ENCODE results near the gene RPL21.

RPL21 gene

DNA sequence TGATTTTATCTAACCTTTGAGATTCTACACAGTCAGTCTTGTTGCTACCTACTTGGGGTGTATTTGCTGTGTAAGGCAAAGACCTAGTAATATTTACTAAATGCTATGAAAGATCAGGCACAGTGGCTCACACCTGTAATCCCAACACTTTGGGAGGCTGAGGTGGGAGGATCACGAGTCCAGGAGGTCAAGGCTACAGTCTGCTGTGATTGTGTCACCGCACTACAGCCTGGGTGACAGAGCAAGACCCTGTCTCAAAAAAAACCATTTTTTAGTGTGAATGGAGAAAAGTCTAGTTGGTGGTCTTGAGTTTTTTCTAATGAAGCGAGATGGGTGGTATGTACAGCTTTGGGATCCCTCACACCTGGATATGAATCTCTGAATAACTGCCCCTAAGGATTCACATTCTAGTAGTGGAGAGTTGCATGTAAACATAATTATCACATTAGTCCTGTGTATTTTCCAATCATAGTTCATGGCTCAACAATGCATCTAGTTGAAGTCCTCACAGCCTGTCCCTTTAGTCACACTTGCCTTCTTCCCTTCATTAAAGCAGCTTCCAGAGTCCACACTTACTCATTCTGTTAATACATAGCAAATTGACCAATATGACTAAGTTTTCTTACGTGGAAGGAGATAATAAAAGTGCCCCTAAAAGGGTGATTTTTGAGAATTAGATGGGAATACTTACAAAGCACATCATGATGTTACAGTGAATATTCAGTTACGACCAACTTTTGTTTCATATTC lies 7.5 kb downstream of the RPL21 start:
- DNase-seq (ENCODE audit: low read depth in 2 of 2): no peak

DNA sequence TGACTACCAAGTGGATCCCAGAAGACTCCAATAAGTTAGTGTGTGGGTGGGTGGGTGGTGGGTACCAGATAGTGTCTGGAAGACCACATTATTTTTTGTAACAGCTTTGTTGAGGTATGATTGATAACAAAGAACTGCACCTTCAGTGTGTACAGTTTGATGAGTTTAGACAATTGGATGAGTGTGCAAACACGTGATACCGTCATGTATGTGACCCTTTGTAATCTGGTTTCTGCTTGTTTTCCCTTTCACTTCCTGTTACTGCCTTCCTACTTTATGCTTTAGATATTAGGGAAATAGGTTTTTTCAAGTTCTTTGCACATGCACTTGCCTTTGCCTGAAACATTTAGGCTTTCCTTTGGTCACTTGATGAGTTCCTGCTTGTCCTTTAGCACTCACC lies 8.5 kb downstream of the RPL21 start:
- DNase-seq (ENCODE audit: low read depth in 2 of 2): no peak

- DNase-seq (ENCODE audit: low read depth in 2 of 2): no peak
Observed at GRCh38 chr13:27261396-27261795, 10.0 kb downstream of the RPL21 start.

- DNase-seq (ENCODE audit: low read depth in 2 of 2): no peak
Observed at GRCh38 chr13:27263438-27263837, 12.1 kb downstream of the RPL21 start.

- no peak for DNase-seq (ENCODE audit: low read depth in 2 of 2)
Observed at GRCh38 chr13:27264181-27264580, 12.8 kb downstream of the RPL21 start.

- DNase-seq (ENCODE audit: low read depth in 2 of 2): no peak
Observed at GRCh38 chr13:27264648-27265047, 13.3 kb downstream of the RPL21 start.

- DNase-seq (ENCODE audit: low read depth in 2 of 2): no peak
Observed at GRCh38 chr13:27266917-27267316, 15.6 kb downstream of the RPL21 start.

- no peak for DNase-seq (ENCODE audit: low read depth in 2 of 2)
Observed at GRCh38 chr13:27267596-27267995, 16.2 kb downstream of the RPL21 start.

DNA sequence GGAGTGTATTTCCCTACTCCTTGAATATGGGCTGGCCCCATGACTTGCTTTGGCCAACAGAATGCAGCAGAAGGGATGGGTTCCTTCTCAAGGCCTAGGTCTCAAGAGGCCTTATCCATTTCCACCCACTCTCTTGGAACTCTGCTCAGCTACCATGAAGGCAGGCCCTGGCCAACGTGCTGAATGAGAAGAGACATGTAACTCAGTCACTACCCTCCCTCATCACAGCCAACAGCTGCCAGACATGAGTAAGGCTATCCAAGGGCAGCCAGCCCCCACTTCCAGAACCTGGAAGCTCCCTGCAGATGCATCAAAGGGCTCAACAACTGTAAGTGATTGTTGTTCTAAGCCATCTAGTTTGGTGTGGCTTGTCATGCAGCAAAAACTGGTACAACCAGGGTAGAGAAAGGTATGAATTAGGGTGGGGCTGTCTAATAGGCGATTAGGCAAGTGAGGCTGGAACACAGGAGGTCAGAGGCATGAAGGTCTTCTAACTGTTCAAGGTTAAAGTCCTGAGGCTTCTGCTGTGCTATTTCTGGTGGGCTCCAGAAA lies 17.8 kb downstream of the RPL21 start:
- no peak for DNase-seq (ENCODE audit: low read depth in 2 of 2)

GRCh38 chr13:27270594-27271520 lies 19.5 kb downstream of the RPL21 start, which contains the start of gene RASL11A:
TSS of gene RASL11A (plus strand) at chr13:27270830. CDS start at chr13:27270945, 115 bp downstream.
- DNase-seq (ENCODE audit: low read depth in 2 of 2): peak; percentile 69 to 75

DNA sequence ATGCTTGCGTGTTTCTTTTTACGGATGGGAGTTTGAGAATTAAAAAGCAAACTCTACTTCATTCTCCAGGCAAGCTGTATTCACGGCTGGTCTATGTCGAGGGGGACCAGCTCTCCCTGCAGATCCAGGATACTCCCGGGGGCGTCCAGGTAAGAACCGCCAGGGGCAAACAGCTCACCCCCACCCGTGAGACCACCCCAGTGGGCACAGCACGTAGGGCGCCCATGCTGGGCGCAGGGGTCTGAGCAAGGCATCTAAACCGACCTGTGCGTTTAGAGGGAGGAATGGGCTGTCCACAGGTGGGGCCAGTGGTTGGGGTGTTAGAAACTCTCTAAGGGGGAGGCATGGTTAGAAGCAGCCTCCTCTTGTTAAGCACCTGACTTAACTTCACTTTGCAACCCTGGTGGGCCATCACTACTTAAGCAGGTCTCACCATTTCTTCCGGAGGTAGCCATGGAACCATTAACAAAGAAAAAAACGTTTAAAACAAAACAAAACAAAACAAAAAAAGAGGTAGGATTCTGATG lies 20.3 kb downstream of the RPL21 start:
- DNase-seq (ENCODE audit: low read depth in 2 of 2): no peak

GRCh38 chr13:27273658-27274425 lies 22.5 kb downstream of the RPL21 start:
- DNase-seq (ENCODE audit: low read depth in 2 of 2): no peak

GRCh38 chr13:27274631-27275030 lies 23.3 kb downstream of the RPL21 start:
- no peak for DNase-seq (ENCODE audit: low read depth in 2 of 2)

GRCh38 chr13:27276188-27276587 lies 24.8 kb downstream of the RPL21 start:
- DNase-seq (ENCODE audit: low read depth in 2 of 2): no peak

- no peak for DNase-seq (ENCODE audit: low read depth in 2 of 2)
Observed at GRCh38 chr13:27279506-27279905, 28.1 kb downstream of the RPL21 start.

- DNase-seq (ENCODE audit: low read depth in 2 of 2): no peak
Observed at GRCh38 chr13:27280009-27280656, 28.8 kb downstream of the RPL21 start.

GRCh38 chr13:27280841-27281240 lies 29.5 kb downstream of the RPL21 start:
- no peak for DNase-seq (ENCODE audit: low read depth in 2 of 2)

DNA sequence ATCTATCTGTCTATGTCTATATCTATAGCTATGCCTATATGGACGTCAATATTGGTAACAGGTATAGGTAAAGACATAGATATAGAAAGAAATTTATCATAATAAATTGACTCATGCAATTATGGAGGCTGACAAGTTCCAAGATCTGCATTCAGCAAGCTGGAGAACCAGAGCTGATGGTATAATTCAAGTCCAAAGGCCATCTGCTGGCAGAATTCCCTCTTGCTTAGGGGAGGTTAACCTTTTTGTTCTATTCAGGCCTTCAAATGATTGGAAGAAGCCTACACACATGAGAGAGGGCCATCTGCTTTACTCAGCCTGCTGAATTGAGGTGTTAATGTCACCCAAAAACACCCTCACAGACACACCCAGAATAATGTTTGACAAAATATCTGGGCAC lies 30.1 kb downstream of the RPL21 start:
- DNase-seq (ENCODE audit: low read depth in 2 of 2): no peak

DNA sequence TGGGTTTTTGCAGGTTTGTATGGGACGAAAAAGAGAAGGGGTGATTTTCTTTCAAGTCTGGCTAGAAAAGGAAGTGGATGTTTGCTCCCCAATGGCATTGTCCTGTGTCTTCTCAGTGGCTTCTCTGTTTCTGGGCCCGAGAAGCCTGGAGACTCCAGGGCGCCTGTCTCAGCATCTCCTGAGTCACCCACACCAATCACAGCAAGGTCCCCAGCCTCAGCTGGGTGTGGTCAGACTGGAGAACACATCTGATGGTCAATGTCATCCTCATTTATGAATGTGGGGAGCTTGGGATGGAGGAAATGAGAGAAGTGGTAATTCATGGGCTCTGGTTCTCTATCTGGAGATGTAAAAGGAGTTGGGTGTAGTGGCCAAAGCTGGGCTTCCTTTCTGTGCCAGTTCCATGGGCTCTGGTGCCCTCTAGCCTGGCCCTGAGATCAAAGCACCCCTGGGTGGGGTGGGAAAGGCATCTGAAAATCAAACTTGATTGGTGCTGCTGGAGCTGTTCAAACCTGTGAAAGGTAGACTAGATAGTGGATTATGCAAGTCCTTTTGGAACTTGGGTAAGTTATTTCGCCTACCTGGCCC lies 32.6 kb downstream of the RPL21 start:
- DNase-seq (ENCODE audit: low read depth in 2 of 2): no peak

DNA sequence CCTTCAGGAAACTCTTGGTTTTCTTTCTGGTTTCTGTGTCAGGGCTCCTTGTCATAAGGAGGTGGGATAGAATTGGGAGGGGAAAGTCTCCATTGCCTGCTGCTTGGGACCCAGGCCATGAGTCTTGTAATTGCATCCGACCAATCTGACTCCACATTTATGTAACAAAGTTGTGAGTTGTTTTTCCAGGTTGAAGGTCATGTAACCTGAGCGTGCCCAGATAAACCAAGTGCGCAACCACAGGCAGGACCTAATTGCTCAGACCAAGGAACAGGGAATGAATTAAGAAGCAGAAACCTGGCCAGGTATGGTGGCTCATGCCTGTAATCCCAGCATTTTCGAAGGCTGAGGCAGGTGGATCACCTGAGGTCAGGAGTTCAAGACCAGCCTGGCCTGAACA lies 37.0 kb downstream of the RPL21 start:
- no peak for DNase-seq (ENCODE audit: low read depth in 2 of 2)

Data from stimulated activated CD4-positive, alpha-beta T cell treated with anti-CD3 and anti-CD28 coated beads, Interleukin-1b, Interleukin-23, amount 100 ng/mL, for 4 hours (primary cell).